HG02943 (cell line): ENCODE data around the gene TMUB2.

ENCODE experiments used
- ATAC-seq: cut with Tn5 transposase; IDR thresholded peaks from one replicate; pipeline ENCODE4 v1.9.1; 2021; ENCODE audit warnings: mild to moderate bottlenecking, low read depth, moderate library complexity; ENCODE audit not compliant: unreplicated experiment

TMUB2 gene

DNA sequence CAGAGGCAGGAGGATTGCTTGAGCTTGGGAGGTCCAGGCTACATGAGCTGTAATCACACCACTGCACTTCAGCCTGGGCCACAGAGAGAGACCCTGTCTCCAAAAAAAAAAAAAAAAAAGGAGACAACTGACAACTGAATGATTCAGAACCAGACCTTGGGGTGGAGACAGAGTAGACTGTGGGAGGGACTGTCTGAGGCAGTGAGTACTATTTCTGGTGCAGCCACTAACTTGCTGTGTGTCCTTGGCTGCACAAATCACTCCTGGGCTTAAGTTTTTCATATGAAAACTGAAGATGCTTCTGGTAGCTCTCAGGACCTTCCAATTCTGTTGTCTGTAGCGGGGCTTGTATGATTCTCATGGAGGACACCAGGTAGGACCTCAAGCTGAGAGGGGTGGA, 10.5 kb upstream of the TMUB2 start:
- ATAC-seq = no peak

DNA sequence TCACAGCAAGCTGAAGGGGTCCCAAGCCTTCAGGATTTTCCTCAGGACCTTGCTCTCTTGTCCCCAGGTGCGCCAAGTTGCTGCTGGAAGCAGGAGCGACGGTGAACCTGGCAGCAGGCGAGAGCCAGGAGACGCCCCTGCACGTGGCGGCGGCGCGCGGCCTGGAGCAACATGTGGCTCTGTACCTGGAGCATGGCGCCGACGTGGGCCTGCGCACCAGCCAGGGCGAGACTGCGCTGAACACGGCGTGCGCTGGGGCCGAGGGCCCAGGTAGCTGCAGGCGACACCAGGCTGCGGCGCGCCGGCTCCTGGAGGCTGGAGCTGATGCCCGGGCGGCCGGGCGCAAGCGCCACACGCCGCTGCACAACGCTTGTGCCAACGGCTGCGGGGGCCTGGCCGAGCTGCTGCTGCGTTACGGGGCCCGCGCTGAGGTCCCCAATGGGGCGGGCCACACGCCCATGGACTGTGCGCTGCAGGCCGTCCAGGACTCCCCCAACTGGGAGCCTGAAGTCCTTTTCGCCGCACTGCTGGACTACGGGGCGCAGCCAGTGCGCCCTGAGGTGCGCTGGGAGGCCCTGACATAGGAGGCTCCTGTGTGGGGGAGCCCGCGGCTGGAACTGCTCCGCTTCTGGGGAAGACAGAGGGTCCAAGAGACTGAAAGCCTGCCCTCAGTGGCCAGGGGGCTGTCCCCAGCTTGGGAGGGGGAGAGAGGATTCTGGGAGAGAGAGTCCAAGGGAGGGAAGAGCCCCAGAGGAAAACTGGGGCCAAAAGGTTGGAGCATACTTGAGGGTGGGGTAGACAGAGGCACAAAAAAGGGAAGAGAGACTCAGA, 9.9 kb upstream of the TMUB2 start:
- ATAC-seq = no peak

DNA sequence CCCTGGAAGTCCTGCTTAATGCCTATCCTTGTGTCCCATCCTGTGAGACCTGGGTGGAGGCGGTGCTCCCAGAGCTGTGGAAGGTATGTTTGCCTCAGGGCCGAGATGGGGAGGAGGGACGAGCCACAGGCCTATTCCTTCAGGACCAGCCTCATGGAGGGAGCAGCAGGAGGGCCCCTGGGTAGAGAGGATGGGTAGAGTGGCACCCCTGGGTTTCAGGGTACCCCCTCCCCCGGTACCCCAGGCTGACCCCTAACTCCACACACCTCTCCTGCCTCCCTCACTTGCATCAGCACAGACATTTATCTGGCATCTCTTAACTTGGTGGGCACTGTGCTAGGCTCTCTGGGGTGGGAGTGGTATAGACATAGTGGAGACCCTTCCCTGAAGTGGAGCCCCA, 9.1 kb upstream of the TMUB2 start:
- no peak for ATAC-seq

DNA sequence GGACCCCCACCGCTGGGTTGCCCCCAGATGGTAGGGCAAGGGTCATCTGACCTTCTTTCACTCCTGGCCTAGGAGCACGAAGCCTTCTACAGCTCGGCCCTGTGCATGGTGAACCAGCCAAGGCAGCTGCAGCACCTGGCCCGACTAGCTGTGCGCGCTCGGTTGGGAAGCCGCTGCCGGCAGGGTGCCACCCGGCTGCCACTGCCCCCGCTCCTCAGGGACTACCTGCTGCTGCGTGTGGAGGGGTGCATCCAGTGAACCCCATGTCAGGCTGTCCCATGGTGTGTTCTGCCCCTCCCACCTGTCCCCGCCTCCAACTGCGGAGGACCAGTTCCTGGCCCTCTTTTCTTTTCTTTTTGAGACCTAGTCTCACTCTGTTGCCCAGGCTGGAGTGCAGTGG, 8.6 kb upstream of the TMUB2 start:
- no peak for ATAC-seq

DNA sequence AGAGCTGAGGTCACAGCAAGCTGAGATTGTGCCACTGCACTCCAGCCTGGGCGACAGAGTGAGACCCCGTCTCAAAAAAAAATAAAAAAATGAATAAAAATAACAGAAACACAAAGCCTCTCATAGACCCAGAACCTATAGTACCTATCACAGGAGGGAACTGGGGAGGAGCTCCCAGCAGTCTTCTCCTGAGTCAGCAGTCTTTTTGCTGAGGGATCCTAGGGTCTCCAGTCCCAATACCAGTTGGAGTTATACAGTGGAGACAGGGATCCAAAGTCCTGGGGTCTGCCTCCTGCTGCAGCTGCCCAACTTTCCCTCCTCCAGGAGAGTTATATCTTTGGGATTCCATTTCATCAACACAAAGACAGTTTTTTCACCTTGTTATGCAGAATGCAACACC, 3.7 kb upstream of the TMUB2 start:
- ATAC-seq = no peak

DNA sequence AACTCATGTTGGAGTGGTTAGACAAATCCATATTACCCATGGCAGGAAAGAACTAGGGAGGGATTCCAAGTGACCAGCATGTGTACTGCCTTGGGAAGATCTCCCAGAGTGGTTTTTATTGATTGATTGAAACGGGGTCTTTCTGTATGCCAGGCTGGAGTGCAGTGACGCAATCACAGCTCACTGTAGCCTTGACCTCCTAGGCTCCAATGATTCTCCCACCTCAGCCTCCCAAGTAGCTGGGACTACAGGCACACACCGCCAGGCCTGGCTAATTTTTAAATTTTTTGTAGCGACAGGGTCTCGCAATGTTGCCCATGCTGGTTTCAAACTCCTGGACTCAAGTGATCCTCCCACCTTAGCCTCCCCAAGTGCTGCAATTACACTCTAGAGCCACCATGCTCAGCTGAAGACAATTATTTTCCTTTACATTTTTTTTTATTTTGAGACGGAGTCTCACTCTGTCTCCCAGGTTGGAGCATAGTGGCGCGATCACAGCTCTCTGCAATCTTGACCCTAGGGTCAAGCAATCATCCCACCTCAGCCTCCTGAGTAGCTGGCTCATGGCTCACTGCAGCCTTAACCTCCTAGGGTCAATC, 2.5 kb upstream of the TMUB2 start:
- ATAC-seq = no peak

DNA sequence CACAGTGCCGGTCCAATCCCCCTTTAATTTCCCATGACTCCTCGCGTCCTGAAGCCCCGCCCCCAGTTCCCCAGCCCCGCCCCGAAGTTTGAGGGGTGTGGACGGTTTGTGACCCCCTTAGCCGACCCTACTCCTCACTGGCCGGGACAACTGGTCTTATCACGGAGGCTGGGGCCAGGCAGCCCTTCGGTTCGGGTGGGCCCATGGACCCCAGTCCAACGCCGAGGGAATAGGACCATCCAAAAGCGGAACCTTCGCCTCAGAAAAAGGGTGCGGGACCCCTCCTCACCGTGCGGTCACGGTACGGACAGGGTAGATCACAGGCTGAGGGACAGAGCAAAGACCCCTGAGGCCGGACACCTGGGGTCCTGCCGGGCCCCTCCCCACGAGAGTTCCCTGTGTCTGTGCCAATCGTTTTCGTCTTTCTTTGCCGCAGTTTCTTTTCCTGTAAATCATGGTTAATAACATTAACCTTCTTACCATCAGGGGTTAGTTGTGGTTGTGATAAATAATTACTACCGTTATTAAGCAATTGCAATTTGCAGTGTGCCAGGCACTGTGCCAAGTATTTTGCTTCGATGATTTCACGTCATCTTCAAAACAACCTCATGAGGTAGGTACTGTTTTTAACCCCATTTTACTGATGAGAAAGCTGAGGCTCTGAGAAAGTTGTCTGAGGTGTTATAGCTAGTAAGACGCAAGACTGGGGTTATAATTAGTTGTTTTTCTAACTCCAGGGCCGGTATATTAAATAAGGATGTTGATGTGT, 543 bp downstream of the TMUB2 start:
- ATAC-seq = peak; percentile 45

DNA sequence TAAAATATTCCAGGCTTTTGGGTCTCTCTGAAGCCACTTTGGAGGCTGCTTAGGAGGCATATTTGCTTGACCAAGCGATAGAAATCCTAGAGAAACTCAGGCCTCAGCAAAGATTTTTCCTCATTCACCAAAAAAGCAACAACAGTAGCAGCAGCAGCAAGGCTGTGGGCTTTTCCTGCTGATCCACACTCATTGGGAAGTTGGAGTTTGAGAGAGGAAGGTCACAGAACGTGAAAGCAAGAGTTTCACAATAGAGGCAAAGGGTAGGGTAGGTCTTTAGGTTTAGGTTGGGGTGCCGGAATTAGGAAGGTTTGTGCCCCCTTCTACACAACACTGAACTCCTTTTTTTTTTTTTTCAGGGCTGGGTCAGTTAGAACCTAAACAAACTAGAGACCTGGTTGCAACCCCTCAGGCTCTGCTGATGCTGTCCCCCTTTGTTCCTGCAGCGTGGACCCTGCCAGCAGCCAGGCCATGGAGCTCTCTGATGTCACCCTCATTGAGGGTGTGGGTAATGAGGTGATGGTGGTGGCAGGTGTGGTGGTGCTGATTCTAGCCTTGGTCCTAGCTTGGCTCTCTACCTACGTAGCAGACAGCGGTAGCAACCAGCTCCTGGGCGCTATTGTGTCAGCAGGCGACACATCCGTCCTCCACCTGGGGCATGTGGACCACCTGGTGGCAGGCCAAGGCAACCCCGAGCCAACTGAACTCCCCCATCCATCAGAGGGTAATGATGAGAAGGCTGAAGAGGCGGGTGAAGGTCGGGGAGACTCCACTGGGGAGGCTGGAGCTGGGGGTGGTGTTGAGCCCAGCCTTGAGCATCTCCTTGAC, 2.0 kb downstream of the TMUB2 start:
- no peak for ATAC-seq

DNA sequence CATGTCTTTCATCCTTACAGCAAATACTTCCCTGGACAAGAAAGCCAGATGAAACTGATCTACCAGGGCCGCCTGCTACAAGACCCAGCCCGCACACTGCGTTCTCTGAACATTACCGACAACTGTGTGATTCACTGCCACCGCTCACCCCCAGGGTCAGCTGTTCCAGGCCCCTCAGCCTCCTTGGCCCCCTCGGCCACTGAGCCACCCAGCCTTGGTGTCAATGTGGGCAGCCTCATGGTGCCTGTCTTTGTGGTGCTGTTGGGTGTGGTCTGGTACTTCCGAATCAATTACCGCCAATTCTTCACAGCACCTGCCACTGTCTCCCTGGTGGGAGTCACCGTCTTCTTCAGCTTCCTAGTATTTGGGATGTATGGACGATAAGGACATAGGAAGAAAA, 3.7 kb downstream of the TMUB2 start:
- no peak for ATAC-seq

DNA sequence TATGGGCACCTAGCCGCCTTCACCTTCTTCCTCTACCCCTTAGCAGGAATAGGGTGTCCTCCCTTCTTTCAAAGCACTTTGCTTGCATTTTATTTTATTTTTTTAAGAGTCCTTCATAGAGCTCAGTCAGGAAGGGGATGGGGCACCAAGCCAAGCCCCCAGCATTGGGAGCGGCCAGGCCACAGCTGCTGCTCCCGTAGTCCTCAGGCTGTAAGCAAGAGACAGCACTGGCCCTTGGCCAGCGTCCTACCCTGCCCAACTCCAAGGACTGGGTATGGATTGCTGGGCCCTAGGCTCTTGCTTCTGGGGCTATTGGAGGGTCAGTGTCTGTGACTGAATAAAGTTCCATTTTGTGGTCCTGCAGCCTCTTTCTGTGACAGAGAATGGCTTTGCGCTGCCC, 4.6 kb downstream of the TMUB2 start:
- no peak for ATAC-seq

DNA sequence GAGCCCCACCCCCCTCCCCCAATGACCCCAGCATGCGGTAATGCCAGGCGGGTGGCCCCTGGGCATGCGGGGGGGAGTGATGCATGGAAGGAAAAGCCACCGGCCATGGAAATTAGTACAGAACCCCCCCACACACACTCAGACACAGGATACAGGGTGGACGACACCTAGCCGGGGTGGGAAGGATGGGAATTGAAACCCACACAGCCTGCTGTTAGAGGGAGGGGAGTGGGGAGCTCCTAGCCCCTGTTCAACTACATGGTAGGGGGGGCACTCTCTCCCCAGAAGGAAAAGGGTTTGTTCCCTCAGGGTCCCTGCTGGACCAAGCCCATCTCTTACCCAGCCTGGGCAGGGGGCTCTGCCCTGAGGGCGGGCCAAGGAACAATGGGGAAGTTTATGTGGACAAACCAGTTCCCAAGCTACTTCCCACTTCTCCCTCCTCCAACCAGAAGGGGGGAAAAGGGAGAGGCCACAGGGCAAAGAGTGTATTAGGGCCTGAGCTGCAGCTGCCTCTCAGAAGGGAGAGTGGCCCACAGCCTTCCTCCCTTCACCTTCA, 5.2 kb downstream of the TMUB2 start:
- ATAC-seq = no peak

DNA sequence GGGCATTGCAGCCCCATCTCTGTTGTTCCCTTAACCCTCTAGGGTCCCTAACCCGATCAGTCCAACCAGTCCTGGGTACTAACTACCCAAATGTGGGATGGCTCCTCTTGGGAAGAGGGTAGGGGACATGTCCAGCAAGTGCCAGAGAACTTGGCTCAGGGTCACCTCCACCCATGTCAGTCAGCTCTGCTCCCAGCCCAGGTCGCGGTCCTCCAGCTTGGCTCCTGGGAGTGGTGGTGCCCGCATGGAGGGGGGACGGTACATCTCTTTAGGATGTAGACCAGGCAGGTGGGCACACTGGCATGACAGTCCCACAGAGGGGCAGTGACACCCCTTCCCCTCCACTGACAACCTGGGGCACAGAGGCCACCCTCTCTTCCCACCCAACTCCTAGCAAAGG, 6.0 kb downstream of the TMUB2 start:
- ATAC-seq = no peak

DNA sequence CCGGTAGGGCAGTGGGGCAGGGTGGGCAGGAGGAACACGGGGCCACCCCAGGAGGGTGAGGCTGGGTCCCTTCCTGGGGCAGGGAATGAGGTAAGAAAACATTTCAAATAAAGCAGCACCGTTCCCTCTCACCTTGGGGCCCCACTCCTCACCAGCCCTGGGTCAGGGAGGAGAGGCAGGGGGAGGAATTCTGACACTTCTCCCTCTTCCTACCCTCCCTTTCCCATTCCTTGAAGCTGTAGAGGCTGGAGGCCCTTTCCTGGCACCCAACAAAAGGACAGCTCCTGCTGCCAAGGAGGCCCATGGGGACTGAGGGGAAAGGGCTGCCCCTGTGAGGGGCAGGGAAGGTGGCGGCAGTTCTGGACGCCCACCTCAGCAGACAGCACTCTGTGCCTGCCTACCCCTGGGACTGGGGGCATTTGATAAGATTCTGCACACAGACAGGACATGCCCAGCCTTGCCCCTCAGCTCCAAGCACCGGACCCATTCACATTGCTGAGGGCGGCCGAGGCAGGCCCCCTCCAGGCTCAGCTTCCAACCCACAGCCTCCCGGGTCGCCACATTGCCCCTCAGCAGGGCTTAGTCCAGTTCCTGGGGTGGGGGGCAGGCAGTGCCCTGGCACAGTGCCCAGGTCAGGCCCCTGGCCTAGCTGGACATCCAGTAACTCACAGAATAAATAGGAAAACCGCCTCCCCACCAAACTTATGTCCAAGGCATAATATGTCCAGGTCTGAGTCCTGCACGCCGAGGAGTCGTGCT, 6.7 kb downstream of the TMUB2 start:
- ATAC-seq = no peak

DNA sequence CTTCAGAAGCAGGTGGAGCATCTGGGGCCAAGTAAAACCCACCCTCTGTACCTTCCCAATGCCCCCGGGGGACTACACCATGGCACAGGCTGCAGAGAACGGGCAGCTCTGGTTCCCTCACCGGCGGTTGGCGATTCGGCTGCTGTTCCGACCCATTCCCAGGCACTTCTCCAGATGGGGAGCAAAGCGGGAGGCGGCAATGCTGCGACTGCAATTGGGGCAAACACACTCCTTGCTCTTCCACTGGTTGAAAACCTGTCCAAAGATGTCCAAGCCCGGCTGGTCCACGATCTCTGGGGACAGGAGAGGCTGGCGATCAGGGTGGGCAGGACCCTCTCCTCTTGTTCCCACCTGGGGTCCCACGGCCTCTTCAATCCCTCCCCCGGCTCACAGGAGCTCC, 10.3 kb downstream of the TMUB2 start:
- ATAC-seq = no peak

DNA sequence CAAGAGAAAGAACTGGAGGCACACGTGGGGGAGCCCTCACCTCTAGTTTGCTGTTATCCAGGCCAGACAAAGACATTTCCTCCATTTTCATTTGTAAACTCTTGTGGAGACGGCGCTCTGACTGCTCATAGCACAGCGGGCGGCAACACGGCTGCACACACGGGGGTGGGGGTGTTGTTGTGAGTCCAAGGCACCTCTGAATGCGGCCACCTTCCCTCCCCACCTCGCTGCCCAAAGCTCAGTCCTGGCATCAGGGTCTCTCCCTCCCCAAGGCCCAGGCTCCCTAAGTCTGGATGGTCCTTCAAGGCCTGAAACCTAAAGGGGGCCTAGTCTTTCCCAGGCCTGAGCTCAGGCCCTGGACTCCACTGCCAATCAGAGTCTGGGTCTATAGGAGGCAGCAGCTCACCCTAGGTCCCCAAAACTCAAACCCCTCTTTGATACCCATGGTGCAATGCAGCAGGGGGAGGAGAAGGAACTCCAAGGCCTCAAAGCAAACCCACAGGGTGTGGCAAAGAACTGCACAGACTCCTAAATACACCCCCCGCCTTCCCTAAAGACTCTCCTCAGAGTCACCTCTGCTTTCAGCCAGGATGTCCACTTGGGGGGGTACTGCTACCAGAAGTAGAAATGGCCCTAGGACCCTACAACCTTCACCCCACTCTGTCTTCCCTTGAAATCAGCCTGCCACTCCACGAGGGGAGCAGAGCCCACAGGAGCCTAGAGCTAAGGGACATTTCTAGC, 11.4 kb downstream of the TMUB2 start:
- ATAC-seq = no peak

DNA sequence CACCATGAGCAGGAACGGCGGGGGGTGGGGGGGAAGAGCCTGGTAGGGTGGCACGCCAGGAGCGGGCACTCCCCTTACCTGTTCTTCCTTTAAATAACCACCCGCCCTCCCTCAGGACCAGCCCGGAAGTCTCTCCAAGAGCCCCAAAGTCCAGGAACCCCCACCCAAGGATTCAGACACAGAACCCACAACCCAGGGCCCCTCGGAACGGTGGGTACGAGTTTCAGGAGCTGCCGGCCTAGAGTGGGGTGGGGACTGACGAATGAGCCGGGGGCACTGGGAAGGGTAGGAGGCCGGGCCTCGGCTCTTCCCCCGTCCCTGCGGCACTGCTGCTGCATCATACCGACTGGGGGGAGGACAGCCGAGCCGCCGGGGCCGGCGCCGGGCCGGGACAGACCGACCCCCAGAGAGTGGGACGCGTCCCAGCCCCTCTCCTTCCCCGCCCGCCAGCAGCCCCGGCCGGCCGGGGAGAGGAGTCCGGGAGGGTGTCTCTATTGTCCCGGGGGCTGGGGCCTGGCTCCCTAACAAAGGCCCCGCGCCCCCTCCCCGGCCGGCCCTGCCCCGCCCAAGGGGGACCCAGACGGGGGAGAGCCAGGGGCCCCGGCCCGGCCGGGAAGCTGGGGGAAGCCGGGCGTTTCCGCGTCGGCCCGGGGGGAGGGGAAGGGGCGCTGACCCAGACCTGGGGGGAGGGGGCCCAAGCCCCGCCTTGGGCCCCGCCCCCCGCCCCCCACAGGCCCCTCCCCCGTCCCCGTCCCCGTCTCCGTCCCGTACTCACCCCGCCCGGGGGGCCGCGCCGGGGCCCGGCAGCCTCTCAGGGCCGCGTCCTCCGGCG, 12.2 kb downstream of the TMUB2 start:
- peak; percentile 20 for ATAC-seq

DNA sequence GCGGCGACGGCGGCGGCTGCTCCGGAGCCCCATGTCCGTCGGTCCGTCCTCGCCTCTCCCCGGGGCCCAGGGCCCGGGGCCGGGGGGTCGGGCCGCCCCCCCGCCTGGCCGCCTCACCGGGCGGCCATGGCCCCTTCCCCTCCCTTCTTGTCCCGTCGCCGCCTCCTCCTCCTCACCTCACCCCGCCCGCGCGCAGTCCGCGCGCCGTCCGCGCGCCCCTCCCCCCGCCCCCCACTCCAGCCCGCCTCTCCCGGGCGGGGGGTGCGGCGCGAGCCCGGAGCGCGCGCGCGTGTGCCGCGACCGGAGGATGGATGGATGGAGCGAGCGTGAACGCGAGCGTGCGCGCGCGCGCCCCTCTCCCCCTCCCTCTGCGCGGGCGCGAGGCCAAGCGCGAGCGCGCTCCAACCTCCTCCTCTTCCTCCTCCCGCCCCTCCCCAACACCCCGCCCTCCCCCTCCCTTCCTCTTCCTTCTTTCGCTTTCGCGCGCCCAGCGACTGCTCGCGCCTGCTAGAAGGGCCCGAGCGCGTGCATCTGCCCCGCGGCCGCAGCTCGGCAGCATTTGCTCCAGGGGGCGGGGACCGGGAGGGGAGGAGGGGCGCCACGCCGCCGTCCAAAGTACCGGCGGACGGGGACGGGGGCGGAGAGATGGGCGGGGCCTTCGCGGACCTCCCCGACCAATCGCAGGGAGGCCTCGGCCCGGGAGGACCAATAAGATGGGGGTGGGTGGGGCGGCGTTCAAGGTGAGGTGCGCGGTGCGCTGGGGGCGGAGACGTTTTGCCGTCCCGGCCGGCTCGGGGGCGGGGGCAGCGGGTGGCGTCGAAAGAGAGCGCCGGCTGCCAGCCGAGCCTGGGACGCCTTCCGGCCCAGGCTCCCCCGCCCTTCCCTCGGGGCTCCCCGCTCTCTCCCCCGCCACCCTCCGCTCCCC, 13.0 kb downstream of the TMUB2 start, which contains the start of gene ATXN7L3:
TSS of gene ATXN7L3 (minus strand) at position 332 of the 925 bp plus-strand sequence. CDS start 1,814 bp downstream, outside the sequence.
- ATAC-seq = peak; percentile 59
